Natural killer cell (primary cell): ENCODE results near the gene ZNF681. TPM values are rescaled to one million over a fixed set of nuclear protein-coding genes. Genes with fewer than 3 reads are reported as not detected.

Source experiments
- ATAC-seq, 3 donors: fragments of 150-1000 bp in 2 of 3; fragments of 200-7000 bp in 1 of 3; cut with Tn5 transposase; 1 replicate in 1 of 3; 2 replicates in 2 of 3; pipeline ENCODE4 v1.10.0; 2021; ENCODE audit warnings: mild to moderate bottlenecking in 2 of 3, moderate library complexity in 2 of 3
- DNase-seq, 2 donors: peaks; one replicate each; pipeline versions ENCODE4 v3.0.0 to v3.0.0-alpha.2; 2013 to 2021; ENCODE audit warnings: mixed read lengths in 1 of 2
- H3K27ac ChIP-seq: one replicate; pipeline ENCODE4 v1.5.1; 2013; ENCODE audit warnings: mild to moderate bottlenecking, low read length
- H3K27me3 ChIP-seq: one replicate; pipeline ENCODE4 v1.6.1; 2013; ENCODE audit warnings: low read length; ENCODE audit not compliant: control insufficient read depth, insufficient read depth
- H3K36me3 ChIP-seq: one replicate; pipeline ENCODE4 v1.6.1; 2013; ENCODE audit warnings: low read length; ENCODE audit not compliant: control insufficient read depth, insufficient read depth
- H3K4me1 ChIP-seq: one replicate; pipeline ENCODE4 v1.6.1; 2013; ENCODE audit warnings: low read length; ENCODE audit not compliant: control insufficient read depth, insufficient read depth
- H3K4me3 ChIP-seq: one replicate; pipeline ENCODE4 v1.5.1; 2013; ENCODE audit warnings: low read length
- H3K9me3 ChIP-seq: one replicate; pipeline ENCODE4 v1.6.1; 2013; ENCODE audit warnings: low read length; ENCODE audit not compliant: control insufficient read depth, insufficient read depth
- H3K27ac Mint-ChIP-seq, 2 donors: one replicate each; pipeline ENCODE4 v1.8.0; 2022; ENCODE audit warnings: mild to moderate bottlenecking in 2 of 2, mixed read lengths in 2 of 2, moderate library complexity in 1 of 2
- H3K27me3 Mint-ChIP-seq, 2 donors: one replicate each; pipeline ENCODE4 v1.8.0; 2022; ENCODE audit warnings: low read depth in 2 of 2, mixed read lengths in 2 of 2
- H3K36me3 Mint-ChIP-seq: one replicate; pipeline ENCODE4 v1.8.0; 2022; ENCODE audit warnings: mixed read lengths
- H3K4me1 Mint-ChIP-seq, 2 donors: one replicate each; pipeline ENCODE4 v1.8.0; 2022; ENCODE audit warnings: mixed read lengths in 2 of 2
- H3K4me3 Mint-ChIP-seq: one replicate; pipeline ENCODE4 v1.8.0; 2022; ENCODE audit warnings: mild to moderate bottlenecking, moderate library complexity, mixed read lengths
- H3K9me3 Mint-ChIP-seq, 2 donors: one replicate each; pipeline ENCODE4 v1.8.0; 2022; ENCODE audit warnings: mixed read lengths in 2 of 2
- WGBS: methylation state at CpG from one replicate; pipeline ENCODE4 v1.1.7; 2013; ENCODE audit warnings: missing lambda C conversion rate; ENCODE audit not compliant: insufficient coverage; 5-methylcytosine and 5-hydroxymethylcytosine counted together
- intact Hi-C: fragments of 100-400 bp; cut with micrococcal nuclease; formaldehyde crosslinking; loops from one replicate; pipeline ENCODE4 v1.14.2; 2022
- total RNA-seq, 4 donors: library from RNA; stranded (reverse); fragments of 120-200 nt in 1 of 4; gene quantifications; one replicate each; pipeline versions ENCODE4 v1.2.3 to v1.2.4, GENCODE V29; 2013 to 2022
- TF ChIP-seq, protein P1 (sequence below): fragments of 200-600 bp; IDR thresholded peaks from one replicate; pipeline ENCODE4 v1.8.0; 2022; ENCODE audit warnings: antibody characterized with exemption

Gene ZNF681
- total RNA-seq, 3 donors from 2014 or later (not counting 1 experiment from before 2014, with no cell fraction given) = 1.2 to 2.3 (median 1.9) TPM

DNA sequence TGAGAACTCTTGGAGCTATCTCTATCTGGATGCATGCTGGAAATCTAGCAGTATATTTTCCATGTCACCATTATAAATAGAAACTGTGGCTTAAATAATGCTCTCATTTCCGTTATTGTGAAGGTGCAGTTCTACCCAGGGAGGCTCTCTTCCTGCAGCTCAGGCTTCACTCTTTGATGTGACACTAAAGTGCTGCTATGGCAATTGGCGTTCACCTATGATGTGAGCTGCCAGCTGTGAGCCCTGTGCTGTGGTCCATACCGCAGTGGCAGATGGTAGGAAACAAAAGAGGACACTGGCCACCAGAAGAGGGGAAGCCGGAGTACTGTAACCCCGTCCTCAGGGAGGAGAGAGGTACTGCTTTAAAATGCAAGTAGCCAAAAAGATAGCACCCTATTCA lies 40.6 kb upstream of the ZNF681 start:
- Histone ChIP-seq H3K4me3 (no peak overlapping the region), H3K9me3 (no peaks in the 10 kb centered on the region), H3K4me1 (peaks cover 4% of the 10 kb centered on the region), H3K27me3 (no peaks in the 10 kb centered on the region), H3K36me3 (no peaks in the 10 kb centered on the region), H3K27ac (no peak overlapping the region)
- Mint-ChIP-seq H3K27ac (peak overlapping the region; percentile 57 to 79), H3K4me3 (peak overlapping the region; percentile 73), H3K27me3 (no peaks in the 10 kb centered on the region), H3K9me3 (peaks cover 0 to 10% of the 10 kb centered on the region in 2 donors), H3K4me1 (peaks cover 6 to 7% of the 10 kb centered on the region in 2 donors), H3K36me3 (peaks cover 18% of the 10 kb centered on the region)
- ATAC-seq (peak; percentile 64 to 69 (median 66)), DNase-seq (peak in 1 of 2 donors; percentile 73)
- 54% methylated on average over 2 of the region's 5 CpGs for WGBS
- intact Hi-C loops = no loop called here
- TF ChIP-seq, protein P1, sequence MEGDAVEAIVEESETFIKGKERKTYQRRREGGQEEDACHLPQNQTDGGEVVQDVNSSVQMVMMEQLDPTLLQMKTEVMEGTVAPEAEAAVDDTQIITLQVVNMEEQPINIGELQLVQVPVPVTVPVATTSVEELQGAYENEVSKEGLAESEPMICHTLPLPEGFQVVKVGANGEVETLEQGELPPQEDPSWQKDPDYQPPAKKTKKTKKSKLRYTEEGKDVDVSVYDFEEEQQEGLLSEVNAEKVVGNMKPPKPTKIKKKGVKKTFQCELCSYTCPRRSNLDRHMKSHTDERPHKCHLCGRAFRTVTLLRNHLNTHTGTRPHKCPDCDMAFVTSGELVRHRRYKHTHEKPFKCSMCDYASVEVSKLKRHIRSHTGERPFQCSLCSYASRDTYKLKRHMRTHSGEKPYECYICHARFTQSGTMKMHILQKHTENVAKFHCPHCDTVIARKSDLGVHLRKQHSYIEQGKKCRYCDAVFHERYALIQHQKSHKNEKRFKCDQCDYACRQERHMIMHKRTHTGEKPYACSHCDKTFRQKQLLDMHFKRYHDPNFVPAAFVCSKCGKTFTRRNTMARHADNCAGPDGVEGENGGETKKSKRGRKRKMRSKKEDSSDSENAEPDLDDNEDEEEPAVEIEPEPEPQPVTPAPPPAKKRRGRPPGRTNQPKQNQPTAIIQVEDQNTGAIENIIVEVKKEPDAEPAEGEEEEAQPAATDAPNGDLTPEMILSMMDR = no peak

DNA sequence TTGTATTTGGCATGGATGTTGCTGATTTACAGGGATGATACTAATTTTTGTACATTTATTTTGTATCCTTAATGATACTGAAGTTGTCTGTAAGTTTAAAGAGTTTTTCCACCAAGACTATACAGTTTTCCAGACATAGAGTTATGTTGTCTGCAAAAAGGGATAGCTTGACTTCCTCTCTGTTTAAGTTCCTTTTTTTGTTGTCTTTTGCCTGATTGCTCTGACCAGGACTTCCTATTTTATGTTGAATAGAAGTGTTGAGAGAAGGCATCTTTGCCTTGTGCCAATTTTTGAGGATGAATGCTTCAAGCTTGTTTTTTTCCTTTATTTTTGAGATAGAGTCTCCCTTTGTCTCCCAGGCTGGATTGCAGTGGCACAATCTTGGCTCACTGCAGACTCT lies 36.8 kb upstream of the ZNF681 start:
- no peaks in the 10 kb centered on the region for H3K27me3 Mint-ChIP-seq
- H3K4me1 ChIP-seq = peaks cover 1% of the 10 kb centered on the region
- H3K4me3 Mint-ChIP-seq = no peak overlapping the region
- no peak for ATAC-seq
- intact Hi-C loops = loop anchor here (2.0 kb wide), 1 partner anchor 37 kb away; the partner anchor contains the start of gene ZNF681
- H3K4me1 Mint-ChIP-seq = peaks cover 6 to 7% of the 10 kb centered on the region in 2 donors
- no peak overlapping the region for H3K27ac Mint-ChIP-seq
- H3K36me3 ChIP-seq = no peaks in the 10 kb centered on the region
- peaks cover 0 to 10% of the 10 kb centered on the region in 2 donors for H3K9me3 Mint-ChIP-seq
- H3K27ac ChIP-seq = no peak overlapping the region
- peaks cover 18% of the 10 kb centered on the region for H3K36me3 Mint-ChIP-seq
- TF ChIP-seq, protein P1 = no peak
- no peaks in the 10 kb centered on the region for H3K9me3 ChIP-seq
- no peak overlapping the region for H3K4me3 ChIP-seq
- H3K27me3 ChIP-seq = no peaks in the 10 kb centered on the region
- no peak for DNase-seq

DNA sequence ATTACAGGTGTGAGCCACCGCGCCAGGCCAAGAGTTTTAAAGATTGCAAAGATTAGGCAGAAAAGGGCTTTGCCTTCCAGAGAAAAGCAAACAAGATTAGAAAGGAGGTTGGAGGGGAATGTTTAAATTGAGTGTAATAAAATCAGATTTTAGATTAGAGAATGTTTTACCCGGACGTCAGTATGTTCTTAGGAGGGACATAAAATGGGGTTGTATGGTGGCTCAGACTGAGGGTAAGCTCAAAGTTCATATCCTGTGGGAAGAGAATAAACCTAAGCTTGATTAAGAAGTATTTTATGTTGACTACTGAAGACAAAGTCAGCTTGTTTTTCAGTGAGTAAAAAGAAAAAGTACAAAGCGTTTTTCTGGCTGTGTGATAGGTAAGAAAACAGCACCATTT lies 34.1 kb upstream of the ZNF681 start:
- Mint-ChIP-seq H3K27ac (no peak overlapping the region), H3K36me3 (peaks cover 18% of the 10 kb centered on the region), H3K27me3 (no peaks in the 10 kb centered on the region), H3K9me3 (peaks cover 0 to 10% of the 10 kb centered on the region in 2 donors), H3K4me3 (no peak overlapping the region), H3K4me1 (peaks cover 0 to 7% of the 10 kb centered on the region in 2 donors)
- ATAC-seq = no peak
- Histone ChIP-seq H3K27me3 (no peaks in the 10 kb centered on the region), H3K36me3 (no peaks in the 10 kb centered on the region), H3K4me3 (no peak overlapping the region), H3K27ac (no peak overlapping the region), H3K4me1 (no peaks in the 10 kb centered on the region), H3K9me3 (no peaks in the 10 kb centered on the region)
- intact Hi-C loops = no loop called here
- 97% methylated on average over 5 of the region's 5 CpGs for WGBS
- TF ChIP-seq, protein P1 = no peak
- no peak for DNase-seq
